Heart right ventricle (tissue), 16 donors: ENCODE data around the gene HRH1. TPM values are rescaled to one million over a fixed set of nuclear protein-coding genes. Genes with fewer than 3 reads are reported as not detected.
A peak's percentile ranks its signal among the peaks of the same experiment; 100 is the strongest.

Experiments used
- ATAC-seq, 8 donors: fragments of 200-7000 bp; cut with Tn5 transposase; one replicate each; pipeline ENCODE4 v1.9.1; 2020; ENCODE audit warnings: mild to moderate bottlenecking in 8 of 8, moderate library complexity in 8 of 8, moderate number of reproducible peaks in 1 of 8
- DNase-seq, 2 donors: peaks; one replicate each; pipeline ENCODE4 v3.0.0-alpha.2; 2020
- H3K27ac ChIP-seq, 10 donors: fragments of 200-600 bp; sonication (generic) in 2 of 10; one replicate each; pipeline versions ENCODE4 v1.5.0 to v1.8.0; 2020 to 2022; ENCODE audit warnings: mild to moderate bottlenecking in 3 of 10
- H3K27me3 ChIP-seq, 7 donors: fragments of 200-600 bp; one replicate each; pipeline ENCODE4 v1.8.0; 2021 to 2022; ENCODE audit warnings: mild to moderate bottlenecking in 2 of 7
- H3K36me3 ChIP-seq, 9 donors: fragments of 200-600 bp; sonication (generic) in 1 of 9; one replicate each; pipeline versions ENCODE4 v1.5.0 to v1.8.0; 2020 to 2022; ENCODE audit warnings: mild to moderate bottlenecking in 2 of 9
- H3K4me1 ChIP-seq, 9 donors: fragments of 200-600 bp; sonication (generic) in 1 of 9; one replicate each; pipeline versions ENCODE4 v1.5.0 to v1.8.0; 2020 to 2022; ENCODE audit warnings: mild to moderate bottlenecking in 4 of 9
- H3K4me3 ChIP-seq, 10 donors: fragments of 200-600 bp; sonication (generic) in 2 of 10; one replicate each; pipeline versions ENCODE4 v1.5.0 to v1.8.0; 2020 to 2022; ENCODE audit warnings: mild to moderate bottlenecking in 7 of 10, moderate library complexity in 2 of 10
- H3K9me3 ChIP-seq, 11 donors: fragments of 200-600 bp in 10 of 11; sonication (generic) in 2 of 11; one replicate each; pipeline versions ENCODE4 v1.5.0 to v1.8.0; 2013 to 2022; ENCODE audit warnings: mild to moderate bottlenecking in 2 of 11, control low read depth in 1 of 11, moderate library complexity in 1 of 11
- CTCF ChIP-seq, 9 donors: fragments of 200-600 bp; sonication (generic) in 2 of 9; IDR thresholded peaks; one replicate each; pipeline versions ENCODE4 v1.5.0 to v1.8.0; 2021 to 2022; ENCODE audit warnings: antibody characterized with exemption in 9 of 9, mild to moderate bottlenecking in 5 of 9, moderate library complexity in 1 of 9
- WGBS, 2 donors: extraction: QIAGEN DNeasy Blood & Tissue Kit; methylation state at CpG; one replicate each; pipeline ENCODE4 v1.1.7; 2013; ENCODE audit warnings: inconsistent platforms in 1 of 2; 5-methylcytosine and 5-hydroxymethylcytosine counted together
- intact Hi-C, 10 donors: fragments of 100-400 bp; cut with DNase I; formaldehyde crosslinking; loops; one replicate each; pipeline versions ENCODE4 v1.11.1 to v1.14.2; 2022
- polyA plus RNA-seq, 2 donors: library from polyadenylated mRNA; stranded (reverse); fragments of 200-250 nt; gene quantifications; one replicate each; pipeline ENCODE4 v1.2.3, GENCODE V29; 2013
- total RNA-seq, 10 donors: library from RNA; stranded (reverse); fragmentation: NEBNext Ultra II Directional in 3 of 10; extraction: Animal tissue kit (Norgen Biotek cat#: 25700) in 3 of 10; gene quantifications; one replicate each; pipeline versions ENCODE4 v1.2.1 to v1.2.4, GENCODE V29; 2021 to 2023
- donor health status: Arrhythmogenic right ventricular cardiomyopathy.
- donor health status: ischemic (EF 13 %, LVEDD 7.1; RV severe dilation, severe dysfunction).
- donor health status: healthy with polysubstance abuse.
- donor health status: DM: no; HTN: yes; CAD: no.
- donor health status: DM: no; HTN: no; CAD: no.
- donor health status: ischemic (EF 25% LVEDD 6.9; RV normal size, moderate dysfunction).
- donor health status: ischemic (EF 25% LVEDD 5.7; RV mildly dilated, moderate dysfunction).
- donor health status: healthy.
- donor health status: DM: yes; HTN: yes; CAD: no.
- donor health status: Ischemic cardiomyopathy.
- donor health status: ischemic (EF 35%, LVEDD 5.7; RV mildly dilated, moderate dysfunction).
- donor health status: nonischemic (EF 11% LVEDD 7.7; RV severe dilation, severe dysfunction).
- donor health status: DM: yes; HTN: yes; CAD: no.
- donor health status: PGD.
- donor health status: ischemic (EF 29% LVEDD 5.4; RV normal size, mild dysfunction).
- donor health status: nonischemic (EF 23%, LVEDD 6.1; RV moderate dilation, normal function).

The HRH1 gene
- total and polyA plus RNA-seq, 12 donors = 0.57 to 3.1 (median 1.3) TPM

- Histone ChIP-seq H3K4me3 (no peak overlapping the region), H3K9me3 (no peaks in the 10 kb centered on the region), H3K27me3 (no peaks in the 10 kb centered on the region), H3K4me1 (peaks cover 0 to 9% (median 0%) of the 10 kb centered on the region in 9 donors), H3K27ac (no peak overlapping the region), H3K36me3 (no peaks in the 10 kb centered on the region)
- no peak for ATAC-seq
- TF ChIP-seq CTCF (IDR thresholded peaks at IDR 0.05) = no peak
- no peak for DNase-seq
- intact Hi-C loops = no loop called here
- 59 to 61% methylated on average over 2 of the region's 2 CpGs for WGBS, 2 donors
These were observed 19.5 kb upstream of the HRH1 start for GRCh38 chr3:11134794-11135193.

- Histone ChIP-seq H3K9me3 (no peaks in the 10 kb centered on the region), H3K27me3 (no peaks in the 10 kb centered on the region), H3K4me3 (no peak overlapping the region), H3K27ac (peak overlapping the region in 3 of 10 donors; percentile 46 to 63 (median 47)), H3K4me1 (peaks cover 0 to 19% (median 0%) of the 10 kb centered on the region in 9 donors), H3K36me3 (no peaks in the 10 kb centered on the region)
- no peak for TF ChIP-seq CTCF (IDR thresholded peaks at IDR 0.05)
- 69 to 71% methylated on average over 3 of the region's 3 CpGs for WGBS, 2 donors
- DNase-seq = no peak
- no peak for ATAC-seq
- intact Hi-C loops = no loop called here
These were observed 18.2 kb upstream of the HRH1 start for GRCh38 chr3:11136116-11136515.

- no peak for TF ChIP-seq CTCF (IDR thresholded peaks at IDR 0.05)
- WGBS, 2 donors = 64 to 69% methylated on average over 22 of the region's 22 CpGs
- Histone ChIP-seq H3K27ac (peak overlapping the region in 6 of 10 donors; percentile 3 to 69 (median 43)), H3K27me3 (no peaks in the 10 kb centered on the region), H3K4me1 (peaks cover 0 to 19% (median 0%) of the 10 kb centered on the region in 9 donors), H3K9me3 (no peaks in the 10 kb centered on the region), H3K4me3 (peak overlapping the region in 3 of 10 donors; percentile 11 to 32 (median 11)), H3K36me3 (no peaks in the 10 kb centered on the region)
- ATAC-seq (peak; percentile 33 to 92 (median 75)), DNase-seq (peak in 1 of 2 donors; percentile 47)
- intact Hi-C loops = no loop called here
These were observed 17.3 kb upstream of the HRH1 start for GRCh38 chr3:11136830-11137626.

- no peak for TF ChIP-seq CTCF (IDR thresholded peaks at IDR 0.05)
- no peak for DNase-seq
- intact Hi-C loops = no loop called here
- peaks cover 0 to 19% (median 0%) of the 10 kb centered on the region in 9 donors for H3K4me1 ChIP-seq
- ATAC-seq = no peak
- H3K27ac ChIP-seq = no peak overlapping the region
- 88 to 89% methylated on average over 6 of the region's 6 CpGs for WGBS, 2 donors
- H3K4me3 ChIP-seq = no peak overlapping the region
- no peaks in the 10 kb centered on the region for H3K9me3 ChIP-seq
- no peaks in the 10 kb centered on the region for H3K36me3 ChIP-seq
- H3K27me3 ChIP-seq = no peaks in the 10 kb centered on the region
These were observed 16.7 kb upstream of the HRH1 start for GRCh38 chr3:11137627-11137959.
